ENCODE results near the gene ATP1A1. TPM values are rescaled to one million over a fixed set of nuclear protein-coding genes. Genes with fewer than 3 reads are reported as not detected.
A peak's percentile ranks its signal among the peaks of the same experiment; 100 is the strongest.

ATP1A1 gene
- total and polyA plus RNA-seq, 5 donors from 2014 or later: 52.4 to 228 (median 63.5) TPM

DNA sequence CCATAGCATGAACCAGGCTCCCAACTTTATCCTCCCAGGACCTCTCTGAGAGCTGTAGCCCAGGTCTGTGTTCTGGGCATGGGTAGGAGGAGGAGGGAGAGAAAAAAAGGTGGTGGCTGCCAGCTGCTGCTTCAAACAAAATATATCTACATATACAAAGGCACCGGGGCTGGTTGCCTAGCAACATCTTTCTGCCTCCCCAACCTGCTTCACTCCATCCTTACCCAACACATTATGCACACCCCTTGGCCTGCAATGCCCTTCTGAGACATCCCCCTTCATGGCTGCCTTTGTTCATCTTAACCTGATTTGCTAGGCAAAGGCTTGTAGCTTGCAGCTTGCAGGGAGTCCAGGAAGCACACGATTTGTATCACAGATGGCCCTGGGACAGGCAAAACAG, 27.2 kb upstream of the ATP1A1 start:
- Histone ChIP-seq H3K36me3 (ENCODE audit: control insufficient read depth, insufficient read depth, low read length) (no peaks in the 10 kb centered on the region), H3K9me3 (ENCODE audit: control insufficient read depth in 2 of 2, low read length in 2 of 2) (no peaks in the 10 kb centered on the region), H3K27me3 (ENCODE audit: control insufficient read depth, insufficient read depth, low read length) (no peaks in the 10 kb centered on the region), H3K4me1 (ENCODE audit: control insufficient read depth, insufficient read depth, low read length, poor library complexity, severe bottlenecking) (peaks cover 36% of the 10 kb centered on the region), H3K4me3 (ENCODE audit: low read depth, low read length) (no peak overlapping the region), H3K27ac (ENCODE audit: insufficient read depth, low read length, poor library complexity, severe bottlenecking) (peak overlapping the region; percentile 71)
- peak; percentile 53 to 80 (median 61) for DNase-seq
- peak; percentile 80 to 84 for ATAC-seq (ENCODE audit: low read depth in 2 of 2)
- Mint-ChIP-seq H3K4me1 (peaks cover 11 to 82% (median 48%) of the 10 kb centered on the region in 4 donors), H3K27me3 (no peaks in the 10 kb centered on the region), H3K36me3 (no peaks in the 10 kb centered on the region), H3K27ac (peak overlapping the region; percentile 83 to 94 (median 87)), H3K4me3 (peak overlapping the region; percentile 30 to 69 (median 54)), H3K9me3 (peaks cover 0 to 3% (median 0%) of the 10 kb centered on the region in 7 donors)

GRCh38 chr1:116346943-116347673, 25.9 kb upstream of the ATP1A1 start:
- H3K36me3 Mint-ChIP-seq: no peaks in the 10 kb centered on the region
- no peaks in the 10 kb centered on the region for H3K27me3 ChIP-seq (ENCODE audit: control insufficient read depth, insufficient read depth, low read length)
- DNase-seq (peak in 2 of 3 donors; percentile 48), ATAC-seq (ENCODE audit: low read depth in 2 of 2) (peak; percentile 6 to 10)
- H3K9me3 Mint-ChIP-seq: peaks cover 0 to 3% (median 0%) of the 10 kb centered on the region in 7 donors
- peaks cover 15 to 88% (median 51%) of the 10 kb centered on the region in 4 donors for H3K4me1 Mint-ChIP-seq
- H3K27ac Mint-ChIP-seq: peak overlapping the region; percentile 83 to 97 (median 87)
- no peaks in the 10 kb centered on the region for H3K27me3 Mint-ChIP-seq
- no peaks in the 10 kb centered on the region for H3K9me3 ChIP-seq (ENCODE audit: control insufficient read depth in 2 of 2, low read length in 2 of 2)
- peak overlapping the region; percentile 30 to 55 (median 46) for H3K4me3 Mint-ChIP-seq
- peak overlapping the region; percentile 34 for H3K4me3 ChIP-seq (ENCODE audit: low read depth, low read length)
- peak overlapping the region; percentile 71 for H3K27ac ChIP-seq (ENCODE audit: insufficient read depth, low read length, poor library complexity, severe bottlenecking)
- H3K36me3 ChIP-seq (ENCODE audit: control insufficient read depth, insufficient read depth, low read length): no peaks in the 10 kb centered on the region
- H3K4me1 ChIP-seq (ENCODE audit: control insufficient read depth, insufficient read depth, low read length, poor library complexity, severe bottlenecking): peaks cover 38% of the 10 kb centered on the region

DNA sequence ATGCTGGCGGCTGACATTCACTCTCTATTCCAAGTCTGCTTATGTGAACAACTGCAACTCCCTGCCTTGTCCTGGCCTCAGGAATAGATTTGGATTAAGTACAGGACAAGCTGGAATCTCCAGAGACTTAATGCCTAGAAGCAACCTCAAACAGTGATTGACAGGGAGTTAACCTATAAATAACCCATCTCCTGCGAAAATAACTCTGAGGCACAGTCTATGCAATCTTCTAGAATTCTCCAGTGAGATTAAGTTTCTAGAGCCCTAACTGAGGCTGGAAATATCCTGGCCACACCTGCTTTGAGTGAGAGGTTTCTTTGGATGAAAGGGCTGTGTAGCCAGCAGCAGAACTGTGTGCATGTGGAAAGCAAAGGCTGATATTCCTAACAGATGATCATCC, 25.3 kb upstream of the ATP1A1 start:
- Mint-ChIP-seq H3K4me3 (peak overlapping the region in 3 of 4 donors; percentile 17 to 55 (median 39)), H3K4me1 (peaks cover 21 to 90% (median 55%) of the 10 kb centered on the region in 4 donors), H3K27me3 (no peaks in the 10 kb centered on the region), H3K36me3 (no peaks in the 10 kb centered on the region), H3K27ac (peak overlapping the region; percentile 83 to 97 (median 87)), H3K9me3 (peaks cover 0 to 3% (median 0%) of the 10 kb centered on the region in 7 donors)
- Histone ChIP-seq H3K27ac (ENCODE audit: insufficient read depth, low read length, poor library complexity, severe bottlenecking) (peak overlapping the region; percentile 71), H3K4me3 (ENCODE audit: low read depth, low read length) (no peak overlapping the region), H3K36me3 (ENCODE audit: control insufficient read depth, insufficient read depth, low read length) (no peaks in the 10 kb centered on the region), H3K27me3 (ENCODE audit: control insufficient read depth, insufficient read depth, low read length) (no peaks in the 10 kb centered on the region), H3K4me1 (ENCODE audit: control insufficient read depth, insufficient read depth, low read length, poor library complexity, severe bottlenecking) (peaks cover 42% of the 10 kb centered on the region), H3K9me3 (ENCODE audit: control insufficient read depth in 2 of 2, low read length in 2 of 2) (no peaks in the 10 kb centered on the region)
- ATAC-seq (ENCODE audit: low read depth in 2 of 2): no peak
- DNase-seq: no peak

- no peaks in the 10 kb centered on the region for H3K9me3 ChIP-seq (ENCODE audit: control insufficient read depth in 2 of 2, low read length in 2 of 2)
- H3K27ac ChIP-seq (ENCODE audit: insufficient read depth, low read length, poor library complexity, severe bottlenecking): no peak overlapping the region
- Mint-ChIP-seq H3K27me3 (no peaks in the 10 kb centered on the region), H3K4me1 (peaks cover 30 to 76% (median 47%) of the 10 kb centered on the region in 4 donors), H3K4me3 (no peak overlapping the region), H3K36me3 (no peaks in the 10 kb centered on the region), H3K9me3 (peaks cover 0 to 3% (median 0%) of the 10 kb centered on the region in 7 donors), H3K27ac (peak overlapping the region in 2 of 3 donors; percentile 12 to 86)
- DNase-seq (no peak), ATAC-seq (ENCODE audit: low read depth in 2 of 2) (no peak)
- no peaks in the 10 kb centered on the region for H3K36me3 ChIP-seq (ENCODE audit: control insufficient read depth, insufficient read depth, low read length)
- H3K27me3 ChIP-seq (ENCODE audit: control insufficient read depth, insufficient read depth, low read length): no peaks in the 10 kb centered on the region
- no peak overlapping the region for H3K4me3 ChIP-seq (ENCODE audit: low read depth, low read length)
- H3K4me1 ChIP-seq (ENCODE audit: control insufficient read depth, insufficient read depth, low read length, poor library complexity, severe bottlenecking): peaks cover 35% of the 10 kb centered on the region
Measured at GRCh38 chr1:116350097-116350645, 22.9 kb upstream of the ATP1A1 start.

GRCh38 chr1:116351914-116352313, 21.1 kb upstream of the ATP1A1 start:
- Histone ChIP-seq H3K4me3 (ENCODE audit: low read depth, low read length) (peak overlapping the region; percentile 80), H3K27me3 (ENCODE audit: control insufficient read depth, insufficient read depth, low read length) (no peaks in the 10 kb centered on the region), H3K27ac (ENCODE audit: insufficient read depth, low read length, poor library complexity, severe bottlenecking) (no peak overlapping the region), H3K4me1 (ENCODE audit: control insufficient read depth, insufficient read depth, low read length, poor library complexity, severe bottlenecking) (peaks cover 17% of the 10 kb centered on the region), H3K9me3 (ENCODE audit: control insufficient read depth in 2 of 2, low read length in 2 of 2) (no peaks in the 10 kb centered on the region), H3K36me3 (ENCODE audit: control insufficient read depth, insufficient read depth, low read length) (no peaks in the 10 kb centered on the region)
- ATAC-seq (ENCODE audit: low read depth in 2 of 2) (no peak), DNase-seq (no peak)
- Mint-ChIP-seq H3K4me1 (peaks cover 26 to 71% (median 38%) of the 10 kb centered on the region in 4 donors), H3K36me3 (no peaks in the 10 kb centered on the region), H3K4me3 (peak overlapping the region; percentile 56 to 92 (median 64)), H3K9me3 (peaks cover 0 to 3% (median 0%) of the 10 kb centered on the region in 7 donors), H3K27me3 (no peaks in the 10 kb centered on the region), H3K27ac (peak overlapping the region; percentile 68)

DNA sequence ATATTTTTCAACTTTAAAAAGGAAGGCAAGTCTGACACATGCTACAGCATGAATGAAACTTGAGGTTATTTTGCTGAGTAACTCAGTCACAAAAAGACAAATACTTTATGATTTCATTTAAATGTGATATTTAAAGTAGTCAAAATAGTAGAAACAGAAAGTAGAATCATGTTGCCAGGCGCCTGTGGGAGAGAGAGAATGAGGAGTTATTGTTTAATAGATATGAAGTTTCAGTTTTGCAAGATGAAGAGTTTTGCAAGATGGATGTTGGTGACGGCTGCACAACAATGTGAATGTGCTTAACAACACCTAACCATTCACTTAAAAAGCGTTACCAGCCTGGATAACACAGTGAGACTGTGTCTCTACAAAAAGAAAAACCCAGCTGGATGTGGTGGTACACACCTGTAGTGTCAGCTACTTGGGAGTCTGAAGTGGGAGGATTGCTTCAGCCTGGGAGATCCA, 20.7 kb upstream of the ATP1A1 start:
- H3K27me3 Mint-ChIP-seq: no peaks in the 10 kb centered on the region
- H3K4me1 Mint-ChIP-seq: peaks cover 21 to 68% (median 37%) of the 10 kb centered on the region in 4 donors
- H3K36me3 Mint-ChIP-seq: no peaks in the 10 kb centered on the region
- no peaks in the 10 kb centered on the region for H3K27me3 ChIP-seq (ENCODE audit: control insufficient read depth, insufficient read depth, low read length)
- H3K4me1 ChIP-seq (ENCODE audit: control insufficient read depth, insufficient read depth, low read length, poor library complexity, severe bottlenecking): peaks cover 13% of the 10 kb centered on the region
- ATAC-seq (ENCODE audit: low read depth in 2 of 2) (peak; percentile 50 to 60), DNase-seq (peak in 2 of 3 donors; percentile 32 to 70)
- H3K27ac Mint-ChIP-seq: peak overlapping the region; percentile 68
- H3K4me3 ChIP-seq (ENCODE audit: low read depth, low read length): peak overlapping the region; percentile 80
- no peaks in the 10 kb centered on the region for H3K36me3 ChIP-seq (ENCODE audit: control insufficient read depth, insufficient read depth, low read length)
- H3K4me3 Mint-ChIP-seq: peak overlapping the region; percentile 56 to 92 (median 64)
- H3K9me3 ChIP-seq (ENCODE audit: control insufficient read depth in 2 of 2, low read length in 2 of 2): no peaks in the 10 kb centered on the region
- H3K9me3 Mint-ChIP-seq: peaks cover 0 to 3% (median 0%) of the 10 kb centered on the region in 7 donors
- no peak overlapping the region for H3K27ac ChIP-seq (ENCODE audit: insufficient read depth, low read length, poor library complexity, severe bottlenecking)

DNA sequence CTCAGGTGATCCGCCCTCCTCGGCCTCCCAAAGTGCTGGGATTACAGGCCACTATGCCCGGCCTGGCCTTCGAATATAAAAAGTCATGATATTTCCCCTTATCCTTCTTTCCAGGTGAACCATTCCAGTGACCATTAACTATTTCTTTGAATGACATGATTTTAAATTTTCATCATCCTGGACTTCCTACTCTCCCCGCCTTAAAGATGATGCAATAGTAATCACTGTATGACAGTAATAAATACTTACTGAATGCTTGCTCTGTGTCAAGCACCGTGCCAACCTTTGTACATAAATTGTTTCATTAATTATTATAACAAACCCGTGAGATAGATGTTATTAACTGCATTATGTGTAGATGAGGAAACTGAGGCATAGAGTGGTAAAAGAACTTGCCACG, 19.9 kb upstream of the ATP1A1 start:
- no peak for DNase-seq
- peaks cover 20 to 61% (median 30%) of the 10 kb centered on the region in 4 donors for H3K4me1 Mint-ChIP-seq
- peaks cover 0 to 3% (median 0%) of the 10 kb centered on the region in 7 donors for H3K9me3 Mint-ChIP-seq
- ATAC-seq (ENCODE audit: low read depth in 2 of 2): no peak
- no peaks in the 10 kb centered on the region for H3K27me3 ChIP-seq (ENCODE audit: control insufficient read depth, insufficient read depth, low read length)
- H3K36me3 Mint-ChIP-seq: no peaks in the 10 kb centered on the region
- H3K4me1 ChIP-seq (ENCODE audit: control insufficient read depth, insufficient read depth, low read length, poor library complexity, severe bottlenecking): peaks cover 7% of the 10 kb centered on the region
- H3K4me3 ChIP-seq (ENCODE audit: low read depth, low read length): no peak overlapping the region
- no peak overlapping the region for H3K27ac ChIP-seq (ENCODE audit: insufficient read depth, low read length, poor library complexity, severe bottlenecking)
- H3K27ac Mint-ChIP-seq: peak overlapping the region in 1 of 3 donors; percentile 50
- H3K9me3 ChIP-seq (ENCODE audit: control insufficient read depth in 2 of 2, low read length in 2 of 2): no peaks in the 10 kb centered on the region
- no peaks in the 10 kb centered on the region for H3K36me3 ChIP-seq (ENCODE audit: control insufficient read depth, insufficient read depth, low read length)
- no peaks in the 10 kb centered on the region for H3K27me3 Mint-ChIP-seq
- H3K4me3 Mint-ChIP-seq: no peak overlapping the region
